ENCODE results near the gene TMEM119.

Gene TMEM119

DNA sequence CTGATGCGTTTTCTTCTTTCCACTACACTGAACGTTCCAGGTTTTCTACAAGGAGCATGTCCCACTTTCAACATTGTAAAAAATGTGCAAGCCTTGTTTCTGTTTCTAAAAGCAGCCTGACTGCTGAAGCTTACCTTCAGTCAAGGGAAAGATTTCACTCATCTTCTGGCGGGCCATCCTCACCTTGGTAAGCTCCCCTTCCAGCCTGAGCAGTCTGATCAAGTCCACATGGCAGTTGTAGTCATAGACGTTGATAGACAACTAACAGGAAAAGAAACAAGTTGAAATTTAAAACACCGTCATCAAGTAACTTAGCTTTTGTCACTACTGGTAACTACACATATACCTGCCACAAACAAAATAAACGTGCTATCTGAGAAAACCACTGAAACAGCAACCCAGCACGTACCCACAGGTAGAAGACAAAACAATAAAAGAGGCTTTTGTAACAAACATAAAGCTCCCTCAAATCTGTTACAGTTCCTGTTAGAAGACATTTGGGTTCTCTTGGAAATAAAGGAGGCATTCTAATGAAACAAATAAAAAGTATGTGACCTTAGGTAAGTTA lies 48.8 kb downstream of the TMEM119 start:
- H3K4me1 ChIP-seq (ENCODE audit: control insufficient read depth in 1 of 2, insufficient read depth in 1 of 2, low read depth in 1 of 2, low read length in 1 of 2) = no peaks in the 10 kb centered on the region
- H3K9me3 ChIP-seq = no peaks in the 10 kb centered on the region
- peaks cover 42% of the 10 kb centered on the region for H3K36me3 ChIP-seq
- no peaks in the 10 kb centered on the region for H3K27me3 ChIP-seq
- TF ChIP-seq, protein P1, sequence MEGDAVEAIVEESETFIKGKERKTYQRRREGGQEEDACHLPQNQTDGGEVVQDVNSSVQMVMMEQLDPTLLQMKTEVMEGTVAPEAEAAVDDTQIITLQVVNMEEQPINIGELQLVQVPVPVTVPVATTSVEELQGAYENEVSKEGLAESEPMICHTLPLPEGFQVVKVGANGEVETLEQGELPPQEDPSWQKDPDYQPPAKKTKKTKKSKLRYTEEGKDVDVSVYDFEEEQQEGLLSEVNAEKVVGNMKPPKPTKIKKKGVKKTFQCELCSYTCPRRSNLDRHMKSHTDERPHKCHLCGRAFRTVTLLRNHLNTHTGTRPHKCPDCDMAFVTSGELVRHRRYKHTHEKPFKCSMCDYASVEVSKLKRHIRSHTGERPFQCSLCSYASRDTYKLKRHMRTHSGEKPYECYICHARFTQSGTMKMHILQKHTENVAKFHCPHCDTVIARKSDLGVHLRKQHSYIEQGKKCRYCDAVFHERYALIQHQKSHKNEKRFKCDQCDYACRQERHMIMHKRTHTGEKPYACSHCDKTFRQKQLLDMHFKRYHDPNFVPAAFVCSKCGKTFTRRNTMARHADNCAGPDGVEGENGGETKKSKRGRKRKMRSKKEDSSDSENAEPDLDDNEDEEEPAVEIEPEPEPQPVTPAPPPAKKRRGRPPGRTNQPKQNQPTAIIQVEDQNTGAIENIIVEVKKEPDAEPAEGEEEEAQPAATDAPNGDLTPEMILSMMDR (IDR thresholded peaks at IDR 0.05) = no peak
- no peak overlapping the region for H3K27ac ChIP-seq
- H3K4me3 ChIP-seq (ENCODE audit: low read depth in 1 of 2, low read length in 1 of 2) = no peak overlapping the region

DNA sequence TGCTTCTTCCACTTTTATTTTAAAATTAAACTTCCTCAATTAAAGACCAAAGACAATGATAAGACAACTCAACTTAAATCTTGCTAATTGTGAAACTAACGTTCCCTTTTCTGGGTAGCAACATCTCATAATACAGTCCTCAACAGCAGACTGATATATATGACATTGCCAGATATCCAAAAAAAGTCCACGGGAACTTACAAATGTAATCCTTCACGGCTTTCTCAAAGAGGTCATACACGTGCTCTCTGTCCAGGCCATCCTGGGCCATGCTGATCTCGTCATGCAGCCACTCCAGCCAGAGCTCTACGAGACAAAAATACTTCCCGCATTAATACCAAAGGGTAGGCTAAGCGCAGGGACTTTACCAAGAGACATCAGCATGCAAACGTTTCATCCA lies 50.2 kb downstream of the TMEM119 start:
- no peak overlapping the region for H3K4me3 ChIP-seq (ENCODE audit: low read depth in 1 of 2, low read length in 1 of 2)
- H3K36me3 ChIP-seq = peaks cover 56% of the 10 kb centered on the region
- H3K4me1 ChIP-seq (ENCODE audit: control insufficient read depth in 1 of 2, insufficient read depth in 1 of 2, low read depth in 1 of 2, low read length in 1 of 2) = no peaks in the 10 kb centered on the region
- H3K27me3 ChIP-seq = no peaks in the 10 kb centered on the region
- TF ChIP-seq, protein P1 (IDR thresholded peaks at IDR 0.05) = no peak
- no peaks in the 10 kb centered on the region for H3K9me3 ChIP-seq
- H3K27ac ChIP-seq = no peak overlapping the region

DNA sequence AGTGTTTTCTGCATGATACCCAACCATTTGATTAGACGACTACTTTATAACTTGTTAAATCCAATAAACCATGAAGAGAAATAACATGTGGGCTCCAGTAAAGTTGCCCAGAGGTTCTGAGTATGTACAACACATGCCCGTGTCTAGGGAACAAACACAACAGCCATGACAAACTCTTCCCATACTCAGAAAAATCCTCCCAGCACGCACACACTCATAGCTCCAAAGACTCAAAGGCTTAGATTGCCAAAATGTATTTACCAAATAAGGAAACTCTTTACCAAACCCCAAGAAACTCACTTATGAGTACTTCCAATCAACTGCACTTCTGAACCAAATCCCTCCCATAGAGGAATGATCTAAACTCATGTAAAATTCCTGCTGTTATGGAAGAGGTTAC lies 54.2 kb downstream of the TMEM119 start:
- H3K27ac ChIP-seq = no peak overlapping the region
- H3K27me3 ChIP-seq = no peaks in the 10 kb centered on the region
- peaks cover 68% of the 10 kb centered on the region for H3K36me3 ChIP-seq
- H3K4me3 ChIP-seq (ENCODE audit: low read depth in 1 of 2, low read length in 1 of 2) = no peak overlapping the region
- no peaks in the 10 kb centered on the region for H3K4me1 ChIP-seq (ENCODE audit: control insufficient read depth in 1 of 2, insufficient read depth in 1 of 2, low read depth in 1 of 2, low read length in 1 of 2)
- TF ChIP-seq, protein P1 (IDR thresholded peaks at IDR 0.05) = no peak
- H3K9me3 ChIP-seq = no peaks in the 10 kb centered on the region

GRCh38 chr12:108542320-108542719 lies 55.6 kb downstream of the TMEM119 start:
- no peaks in the 10 kb centered on the region for H3K27me3 ChIP-seq
- TF ChIP-seq, protein P1 (IDR thresholded peaks at IDR 0.05) = no peak
- H3K9me3 ChIP-seq = no peaks in the 10 kb centered on the region
- H3K36me3 ChIP-seq = peaks cover 69% of the 10 kb centered on the region
- no peak overlapping the region for H3K27ac ChIP-seq
- H3K4me3 ChIP-seq (ENCODE audit: low read depth in 1 of 2, low read length in 1 of 2) = no peak overlapping the region
- no peaks in the 10 kb centered on the region for H3K4me1 ChIP-seq (ENCODE audit: control insufficient read depth in 1 of 2, insufficient read depth in 1 of 2, low read depth in 1 of 2, low read length in 1 of 2)

All from neutrophil (primary cell).